ENCODE data around the gene RUNDC3A. TPM values are rescaled to one million over a fixed set of nuclear protein-coding genes. Genes with fewer than 3 reads are reported as not detected.

The RUNDC3A gene
- total RNA-seq, 1 experiment from 2014 or later, result 0.29 TPM

- Histone ChIP-seq H3K4me2 (ENCODE audit: low read length) (peak overlapping the region; percentile 27; the same call in 1 of the 2 replicates), H3K27ac (ENCODE audit: low read length) (no peak overlapping the region), H3K79me2 (ENCODE audit: low read length) (no peaks in the 10 kb centered on the region), H4K20me1 (ENCODE audit: low read length) (no peaks in the 10 kb centered on the region), H3K9me2 (replicated peaks; ENCODE audit: low read length) (no peaks in the 10 kb centered on the region), H3K9me3 (ENCODE audit: low read length) (no peaks in the 10 kb centered on the region), H3K36me3 (ENCODE audit: low read depth, low read length) (no peaks in the 10 kb centered on the region), H3K9ac (ENCODE audit: low read length) (no peak overlapping the region), H3K4me3 (ENCODE audit: low read length) (no peak overlapping the region), H3F3A (ENCODE audit: low read length, unreplicated experiment) (no peaks in the 10 kb centered on the region), H3K27me3 (ENCODE audit: low read length) (no peaks in the 10 kb centered on the region), H2AFZ (ENCODE audit: low read length) (peak overlapping the region; percentile 48), H3K4me1 (ENCODE audit: insufficient read depth, low read length) (no peaks in the 10 kb centered on the region)
- ATAC-seq, result peak; percentile 53
- no TSS peak for BruUV-seq (replicated peaks)
- intact Hi-C loops (cut with micrococcal nuclease), result loop anchor here (1.0 to 2.0 kb wide), 2 partner anchors 13 to 121 kb away; partner anchors contain the start of gene GRN
- CTCF ChIA-PET, result interaction anchor here (1.0 to 1.6 kb wide), 3 partner anchors 14 to 132 kb away, joined by 3 to 5 read pairs (median 3); partner anchors contain the start of gene ATXN7L3
- no peak for TF ChIP-seq EZH2 (IDR thresholded peaks at IDR 0.05; ENCODE audit: low read length, unreplicated experiment)
- peak; percentile 97 for TF ChIP-seq CTCF (conservative IDR thresholded peaks at IDR 0.05; ENCODE audit: low read depth, low read length)
- DNase-seq, result peak; percentile 97
- POLR2A ChIA-PET (ENCODE audit: unreplicated experiment), result no interaction called here
These were observed 22.9 kb downstream of the RUNDC3A start for GRCh38 chr17:44331249-44331760.

- Histone ChIP-seq H3K4me2 (ENCODE audit: low read length) (no peak overlapping the region), H3F3A (ENCODE audit: low read length, unreplicated experiment) (no peaks in the 10 kb centered on the region), H3K36me3 (ENCODE audit: low read depth, low read length) (no peaks in the 10 kb centered on the region), H3K4me3 (ENCODE audit: low read length) (no peak overlapping the region), H3K79me2 (ENCODE audit: low read length) (no peaks in the 10 kb centered on the region), H3K9ac (ENCODE audit: low read length) (no peak overlapping the region), H3K9me2 (replicated peaks; ENCODE audit: low read length) (no peaks in the 10 kb centered on the region), H3K9me3 (ENCODE audit: low read length) (no peaks in the 10 kb centered on the region), H2AFZ (ENCODE audit: low read length) (no peak overlapping the region), H3K4me1 (ENCODE audit: insufficient read depth, low read length) (peaks cover under 1% of the 10 kb centered on the region), H3K27ac (ENCODE audit: low read length) (no peak overlapping the region), H3K27me3 (ENCODE audit: low read length) (no peaks in the 10 kb centered on the region), H4K20me1 (ENCODE audit: low read length) (no peaks in the 10 kb centered on the region)
- ATAC-seq (peak; percentile 32; the same call in 1 of the 2 replicates), DNase-seq (no peak)
- ChIA-PET CTCF (no interaction called here), POLR2A (ENCODE audit: unreplicated experiment) (interaction anchor here (0.6 kb wide), 1 partner anchor 163 kb away, joined by 4 read pairs; the partner anchor contains the start of gene ASB16)
- no TSS peak for BruUV-seq (replicated peaks)
- TF ChIP-seq EZH2 (IDR thresholded peaks at IDR 0.05; ENCODE audit: low read length, unreplicated experiment), result no peak
- TF ChIP-seq CTCF (conservative IDR thresholded peaks at IDR 0.05; ENCODE audit: low read depth, low read length), result no peak
- TF ChIP-seq EZH2phosphoT487 (IDR thresholded peaks at IDR 0.05; ENCODE audit: borderline replicate concordance, low read length), result no peak
- intact Hi-C loops (cut with micrococcal nuclease), result no loop called here
These were observed 25.0 kb downstream of the RUNDC3A start for GRCh38 chr17:44333371-44333770.

- Histone ChIP-seq H3K79me2 (ENCODE audit: low read length) (no peaks in the 10 kb centered on the region), H3K9ac (ENCODE audit: low read length) (no peak overlapping the region), H2AFZ (ENCODE audit: low read length) (no peak overlapping the region), H3K9me3 (ENCODE audit: low read length) (no peaks in the 10 kb centered on the region), H4K20me1 (ENCODE audit: low read length) (no peaks in the 10 kb centered on the region), H3K4me1 (ENCODE audit: insufficient read depth, low read length) (peaks cover 7% of the 10 kb centered on the region), H3K27ac (ENCODE audit: low read length) (no peak overlapping the region), H3K4me3 (ENCODE audit: low read length) (no peak overlapping the region), H3K36me3 (ENCODE audit: low read depth, low read length) (no peaks in the 10 kb centered on the region), H3K27me3 (ENCODE audit: low read length) (no peaks in the 10 kb centered on the region), H3F3A (ENCODE audit: low read length, unreplicated experiment) (no peaks in the 10 kb centered on the region), H3K9me2 (replicated peaks; ENCODE audit: low read length) (no peaks in the 10 kb centered on the region), H3K4me2 (ENCODE audit: low read length) (no peak overlapping the region)
- CTCF ChIA-PET, result no interaction called here
- no TSS peak for BruUV-seq (replicated peaks)
- ATAC-seq (no peak), DNase-seq (no peak)
- POLR2A ChIA-PET (ENCODE audit: unreplicated experiment), result no interaction called here
- intact Hi-C loops (cut with micrococcal nuclease), result no loop called here
- no peak for TF ChIP-seq EZH2phosphoT487 (IDR thresholded peaks at IDR 0.05; ENCODE audit: borderline replicate concordance, low read length)
- no peak for TF ChIP-seq EZH2 (IDR thresholded peaks at IDR 0.05; ENCODE audit: low read length, unreplicated experiment)
- no peak for TF ChIP-seq CTCF (conservative IDR thresholded peaks at IDR 0.05; ENCODE audit: low read depth, low read length)
These were observed 25.9 kb downstream of the RUNDC3A start for GRCh38 chr17:44334315-44334714.

Data from PC-3 (cell line).